Measurements from ENCODE around the gene OR2S2. TPM values are rescaled to one million over a fixed set of nuclear protein-coding genes. Genes with fewer than 3 reads are reported as not detected.

OR2S2 gene
- total RNA-seq, 4 donors from 2014 or later: not detected

GRCh38 chr9:35933550-35934067, 24.3 kb downstream of the OR2S2 start:
- intact Hi-C loops (cut with DNase I): no loop called here
- Histone ChIP-seq H3K27ac (no peak overlapping the region), H3K36me3 (no peaks in the 10 kb centered on the region), H3K4me3 (no peak overlapping the region), H3K4me1 (no peaks in the 10 kb centered on the region), H3K27me3 (no peaks in the 10 kb centered on the region), H3K9me3 (no peaks in the 10 kb centered on the region)
- 67 to 76% methylated on average over 4 of the region's 4 CpGs for WGBS, 2 donors
- TF ChIP-seq POLR2A (IDR thresholded peaks at IDR 0.05) (no peak), CTCF (IDR thresholded peaks at IDR 0.05) (no peak)
- DNase-seq: no peak

- Histone ChIP-seq H3K4me3 (no peak overlapping the region), H3K9me3 (no peaks in the 10 kb centered on the region), H3K27ac (no peak overlapping the region), H3K4me1 (no peaks in the 10 kb centered on the region), H3K27me3 (no peaks in the 10 kb centered on the region), H3K36me3 (no peaks in the 10 kb centered on the region)
- WGBS, 2 donors: 82 to 91% methylated on average over 3 of the region's 3 CpGs
- intact Hi-C loops (cut with DNase I): no loop called here
- TF ChIP-seq POLR2A (IDR thresholded peaks at IDR 0.05): no peak
- no peak for TF ChIP-seq CTCF (IDR thresholded peaks at IDR 0.05)
- no peak for DNase-seq
Observed at GRCh38 chr9:35932735-35933134, 25.2 kb downstream of the OR2S2 start.

- Histone ChIP-seq H3K27ac (no peak overlapping the region), H3K36me3 (no peaks in the 10 kb centered on the region), H3K9me3 (no peaks in the 10 kb centered on the region), H3K4me3 (no peak overlapping the region), H3K27me3 (no peaks in the 10 kb centered on the region), H3K4me1 (no peaks in the 10 kb centered on the region)
- WGBS, 2 donors: 91 to 94% methylated on average over 3 of the region's 3 CpGs
- intact Hi-C loops (cut with DNase I): no loop called here
- no peak for DNase-seq
- no peak for TF ChIP-seq CTCF (IDR thresholded peaks at IDR 0.05)
- no peak for TF ChIP-seq POLR2A (IDR thresholded peaks at IDR 0.05)
Observed at GRCh38 chr9:35930989-35931388, 27.0 kb downstream of the OR2S2 start.

GRCh38 chr9:35930521-35930920, 27.4 kb downstream of the OR2S2 start:
- no peaks in the 10 kb centered on the region for H3K27me3 ChIP-seq
- no peak for DNase-seq
- no peaks in the 10 kb centered on the region for H3K4me1 ChIP-seq
- H3K4me3 ChIP-seq: no peak overlapping the region
- intact Hi-C loops (cut with DNase I): no loop called here
- no peak overlapping the region for H3K27ac ChIP-seq
- no peaks in the 10 kb centered on the region for H3K36me3 ChIP-seq
- TF ChIP-seq POLR2A (IDR thresholded peaks at IDR 0.05): no peak
- no peak for TF ChIP-seq CTCF (IDR thresholded peaks at IDR 0.05)
- H3K9me3 ChIP-seq: no peaks in the 10 kb centered on the region

GRCh38 chr9:35929453-35929718, 28.6 kb downstream of the OR2S2 start:
- DNase-seq: no peak
- 56 to 59% methylated on average over 4 to 6 of the region's 6 CpGs for whole genome bisulfite sequencing, 2 donors
- no peaks in the 10 kb centered on the region for H3K27me3 ChIP-seq
- no peaks in the 10 kb centered on the region for H3K36me3 ChIP-seq
- H3K4me1 ChIP-seq: peaks cover under 1 to 5% (median 3%) of the 10 kb centered on the region in 3 donors
- intact Hi-C loops (cut with DNase I): no loop called here
- no peaks in the 10 kb centered on the region for H3K9me3 ChIP-seq
- no peak for TF ChIP-seq CTCF (IDR thresholded peaks at IDR 0.05)
- TF ChIP-seq POLR2A (IDR thresholded peaks at IDR 0.05): no peak
- H3K27ac ChIP-seq: no peak overlapping the region
- no peak overlapping the region for H3K4me3 ChIP-seq
